Retinal pigment epithelial cell (primary cell): ENCODE results near the gene CHST15.

ENCODE experiments used
- DNase-seq: peaks from one replicate; pipeline ENCODE4 v3.0.0-alpha.2; 2010; ENCODE audit warnings: low read depth
- H3K4me3 ChIP-seq: 2 replicates; pipeline ENCODE4 v1.5.1; 2011; ENCODE audit warnings: mild to moderate bottlenecking, low read length, control low read depth, moderate library complexity
- CTCF ChIP-seq: conservative IDR thresholded peaks from 2 replicates; pipeline ENCODE4 v1.5.1; 2011; ENCODE audit warnings: low read depth, low read length, control low read depth, inconsistent platforms

Gene CHST15

GRCh38 chr10:124076148-124076733 is 17.2 kb downstream of the CHST15 start:
- no peak overlapping the region for H3K4me3 ChIP-seq
- TF ChIP-seq CTCF: no peak
- DNase-seq: no peak

GRCh38 chr10:124075231-124075955 is 18.0 kb downstream of the CHST15 start:
- H3K4me3 ChIP-seq: no peak overlapping the region
- DNase-seq: no peak
- no peak for TF ChIP-seq CTCF

GRCh38 chr10:124074501-124075109 is 18.8 kb downstream of the CHST15 start:
- TF ChIP-seq CTCF: no peak
- no peak for DNase-seq
- H3K4me3 ChIP-seq: no peak overlapping the region

- no peak for DNase-seq
- no peak for TF ChIP-seq CTCF
- H3K4me3 ChIP-seq: no peak overlapping the region
These were observed 19.4 kb downstream of the CHST15 start for GRCh38 chr10:124073978-124074377.

GRCh38 chr10:124072541-124072940 is 20.9 kb downstream of the CHST15 start:
- DNase-seq: no peak
- no peak overlapping the region for H3K4me3 ChIP-seq
- no peak for TF ChIP-seq CTCF

GRCh38 chr10:124072106-124072505 is 21.3 kb downstream of the CHST15 start:
- H3K4me3 ChIP-seq: no peak overlapping the region
- no peak for TF ChIP-seq CTCF
- DNase-seq: no peak

- TF ChIP-seq CTCF: no peak
- DNase-seq: no peak
- H3K4me3 ChIP-seq: no peak overlapping the region
These were observed 22.3 kb downstream of the CHST15 start for GRCh38 chr10:124071141-124071540.
